MCF 10A (cell line): ENCODE data around the gene FIBCD1. TPM values are rescaled to one million over a fixed set of nuclear protein-coding genes. Genes with fewer than 3 reads are reported as not detected.

ENCODE experiments used
- BruUV-seq: library from RNA; stranded (reverse); fragments of 400-500 nt; replicated peaks from 2 replicates; lab custom pipeline; 2021; lab: Mats Ljungman, UMichigan
- CTCF ChIA-PET: fragments of 300-600 bp; sonication (Branson Sonifier 250); formaldehyde crosslinking; extraction: SDS; loops from one replicate; lab custom pipeline; 2021; ENCODE audit warnings: antibody characterized with exemption, inconsistent platforms; lab: Yijun Ruan, JAX
- POLR2A ChIA-PET: fragments of 300-600, 350-650 bp; sonication (Branson Sonifier 250); formaldehyde crosslinking; extraction: SDS; loops from one replicate; lab custom pipeline; 2020; ENCODE audit warnings: antibody characterized with exemption, inconsistent platforms; lab: Yijun Ruan, JAX
- DNase-seq: peaks from one replicate; pipeline ENCODE4 v3.0.0-alpha.2; 2018; ENCODE audit not compliant: unreplicated experiment
- H3K27ac Mint-ChIP-seq: one replicate; pipeline ENCODE4 v1.8.0; 2022; ENCODE audit warnings: mild to moderate bottlenecking, low read depth, mixed read lengths; ENCODE audit not compliant: unreplicated experiment
- H3K27me3 Mint-ChIP-seq: one replicate; pipeline ENCODE4 v1.8.0; 2022; ENCODE audit warnings: mixed read lengths; ENCODE audit not compliant: insufficient read depth, unreplicated experiment
- H3K36me3 Mint-ChIP-seq: one replicate; pipeline ENCODE4 v1.8.0; 2022; ENCODE audit warnings: mild to moderate bottlenecking, moderate library complexity, mixed read lengths; ENCODE audit not compliant: insufficient read depth, unreplicated experiment
- H3K4me1 Mint-ChIP-seq: one replicate; pipeline ENCODE4 v1.8.0; 2022; ENCODE audit warnings: mixed read lengths; ENCODE audit not compliant: insufficient read depth, unreplicated experiment
- H3K4me3 Mint-ChIP-seq: one replicate; pipeline ENCODE4 v1.8.0; 2022; ENCODE audit warnings: mild to moderate bottlenecking, moderate library complexity, mixed read lengths; ENCODE audit not compliant: unreplicated experiment
- H3K9me3 Mint-ChIP-seq: one replicate; pipeline ENCODE4 v1.8.0; 2022; ENCODE audit warnings: mixed read lengths; ENCODE audit not compliant: unreplicated experiment
- CTCF ChIP-seq: fragments of 200-600 bp; IDR thresholded peaks from one replicate; pipeline ENCODE4 v1.8.0; 2022; ENCODE audit warnings: antibody characterized with exemption, mild to moderate bottlenecking; ENCODE audit not compliant: unreplicated experiment
- intact Hi-C: fragments of 100-400 bp; cut with micrococcal nuclease; formaldehyde crosslinking; loops from 2 replicates; pipeline ENCODE4 v1.14.1; 2022
- total RNA-seq: library from RNA; stranded (reverse); gene quantifications from 2 replicates; pipeline ENCODE4 v1.2.3, GENCODE V29; 2022

FIBCD1 gene
- total RNA-seq, 1 experiment from 2014 or later = 1.6 TPM

GRCh38 chr9:130943777-130944176, 4.7 kb upstream of the FIBCD1 start:
- peaks cover 6% of the 10 kb centered on the region for H3K27me3 Mint-ChIP-seq
- ChIA-PET CTCF (interaction anchor here (0.6 to 4.8 kb wide), 6 partner anchors 74 to 237 kb away, joined by 3 to 25 read pairs (median 8); no protein-coding TSS in a partner anchor), POLR2A (interaction anchor here (0.6 to 0.7 kb wide), 2 partner anchors 23 to 49 kb away, joined by 3 read pairs; no protein-coding TSS in a partner anchor)
- no peak overlapping the region for H3K27ac Mint-ChIP-seq
- no TSS peak for BruUV-seq
- no peak for DNase-seq
- no peaks in the 10 kb centered on the region for H3K9me3 Mint-ChIP-seq
- no peaks in the 10 kb centered on the region for H3K36me3 Mint-ChIP-seq
- H3K4me3 Mint-ChIP-seq = no peak overlapping the region
- no peak for TF ChIP-seq CTCF
- H3K4me1 Mint-ChIP-seq = peaks cover 34% of the 10 kb centered on the region
- intact Hi-C loops = loop anchor here (5.0 kb wide), 1 partner anchor 104 kb away; no protein-coding TSS in a partner anchor

GRCh38 chr9:130943221-130943620, 4.2 kb upstream of the FIBCD1 start:
- CTCF ChIA-PET = interaction anchor here (0.6 to 4.8 kb wide), 9 partner anchors 74 to 236 kb away, joined by 3 to 25 read pairs (median 6); no protein-coding TSS in a partner anchor
- Mint-ChIP-seq H3K27ac (no peak overlapping the region), H3K27me3 (peaks cover 11% of the 10 kb centered on the region), H3K9me3 (no peaks in the 10 kb centered on the region), H3K4me3 (no peak overlapping the region), H3K36me3 (no peaks in the 10 kb centered on the region), H3K4me1 (peaks cover 31% of the 10 kb centered on the region)
- no peak for TF ChIP-seq CTCF
- no peak for DNase-seq
- intact Hi-C loops = loop anchor here (5.0 kb wide), 1 partner anchor 104 kb away; no protein-coding TSS in a partner anchor
- no TSS peak for BruUV-seq
- POLR2A ChIA-PET = interaction anchor here (0.6 to 0.8 kb wide), 3 partner anchors 48 to 151 kb away, joined by 3 to 6 read pairs (median 3); no protein-coding TSS in a partner anchor

- Mint-ChIP-seq H3K27ac (no peak overlapping the region), H3K27me3 (peaks cover 11% of the 10 kb centered on the region)
- POLR2A ChIA-PET = interaction anchor here (0.6 to 0.8 kb wide), 3 partner anchors 25 to 151 kb away, joined by 3 to 6 read pairs (median 5); no protein-coding TSS in a partner anchor
Measured at GRCh38 chr9:130942679-130943078, 3.6 kb upstream of the FIBCD1 start.

More at GRCh38 chr9:130942679-130943078, 3.6 kb upstream of the FIBCD1 start:
- no peaks in the 10 kb centered on the region for H3K36me3 Mint-ChIP-seq
- no peak for DNase-seq
- H3K4me3 Mint-ChIP-seq = no peak overlapping the region
- H3K4me1 Mint-ChIP-seq = peaks cover 25% of the 10 kb centered on the region
- no peaks in the 10 kb centered on the region for H3K9me3 Mint-ChIP-seq
- CTCF ChIA-PET = interaction anchor here (0.6 to 4.8 kb wide), 14 partner anchors 10 to 381 kb away, joined by 3 to 25 read pairs (median 4); no protein-coding TSS in a partner anchor
- no peak for TF ChIP-seq CTCF
- intact Hi-C loops = loop anchor here (5.0 kb wide), 1 partner anchor 105 kb away; no protein-coding TSS in a partner anchor
- BruUV-seq = no TSS peak
